ENCODE measurements around the gene TTF2. TPM values are rescaled to one million over a fixed set of nuclear protein-coding genes. Genes with fewer than 3 reads are reported as not detected.

TTF2 gene
- total and polyA plus RNA-seq, 4 donors: 6.8 to 10.7 (median 8.5) TPM

DNA sequence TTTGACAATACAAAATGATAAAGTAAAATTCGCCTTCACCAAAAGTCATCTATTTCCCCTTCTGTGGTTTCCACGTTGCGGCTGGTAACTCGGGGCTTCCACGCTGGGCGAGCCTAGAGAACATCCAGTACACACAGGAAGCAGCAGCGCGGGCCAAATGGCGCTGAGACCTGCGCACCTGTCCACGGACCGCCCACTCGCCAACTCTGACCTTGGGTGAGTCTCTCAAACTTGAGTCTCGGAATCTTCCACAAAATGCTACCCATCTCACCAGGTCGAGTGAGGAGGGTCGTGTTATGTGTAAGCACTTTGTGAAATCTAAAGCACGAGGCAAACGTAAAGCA lies 820 bp upstream of the TTF2 start:
- Histone ChIP-seq H3K9me3 (ENCODE audit: control insufficient read depth, insufficient read depth, low read length) (no peaks in the 10 kb centered on the region), H3K27me3 (ENCODE audit: control insufficient read depth, insufficient read depth, low read length) (no peaks in the 10 kb centered on the region), H3K27ac (ENCODE audit: low read depth, low read length) (peak overlapping the region; percentile 75), H3K36me3 (ENCODE audit: control insufficient read depth, insufficient read depth, low read length) (no peaks in the 10 kb centered on the region), H3K4me1 (ENCODE audit: control insufficient read depth, insufficient read depth, low read length) (peaks cover 10% of the 10 kb centered on the region), H3K4me3 (ENCODE audit: low read depth, low read length) (peak overlapping the region; percentile 70)
- WGBS (ENCODE audit: insufficient coverage): 0% methylated on average over 12 of the region's 18 CpGs
- peak in 1 of 6 donors; percentile 33 for DNase-seq (ENCODE audit: low read depth in 4 of 6, low spot score in 6 of 6)

DNA sequence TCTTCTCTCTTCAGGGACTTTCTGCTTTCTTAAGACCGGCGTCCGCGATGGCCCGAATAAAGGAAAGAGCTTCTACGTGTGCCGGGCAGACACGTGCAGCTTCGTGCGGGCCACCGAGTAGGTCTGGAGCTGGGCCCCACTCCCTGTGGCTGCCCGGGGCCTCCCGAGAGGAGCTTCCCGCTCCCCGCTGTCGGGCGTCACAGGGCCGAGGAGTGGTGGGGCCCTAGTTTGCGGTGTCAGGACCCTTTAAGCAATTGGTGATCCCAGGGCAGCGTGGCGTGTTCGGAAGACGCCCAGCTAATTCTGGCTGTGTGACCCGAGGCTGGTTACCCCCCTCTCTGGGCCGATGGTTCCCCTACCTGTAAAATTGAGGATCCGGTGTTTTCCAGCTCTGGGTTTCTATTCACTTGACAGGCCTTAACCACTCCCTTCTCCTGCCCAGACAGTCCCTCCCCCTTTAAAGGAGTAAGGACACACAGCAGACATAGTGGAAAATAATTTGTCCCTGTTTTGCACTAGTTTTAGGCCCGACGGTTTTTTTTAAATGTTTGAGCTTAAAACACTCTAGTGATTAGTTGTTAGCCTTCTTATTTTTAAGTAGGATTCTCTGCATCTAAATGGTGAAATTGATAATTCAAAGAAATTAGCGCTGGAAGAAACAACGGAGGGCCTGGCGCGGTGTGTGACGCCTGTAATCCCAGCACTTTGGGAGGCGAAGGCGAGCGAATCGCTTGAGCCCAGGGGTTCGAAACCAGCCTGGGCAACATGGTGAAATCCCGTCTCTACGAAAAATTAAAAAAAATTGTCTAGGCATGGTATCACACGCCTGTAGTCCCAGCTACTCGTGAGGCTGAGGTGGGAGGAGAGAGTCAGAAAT lies 553 bp downstream of the TTF2 start:
- Histone ChIP-seq H3K9me3 (ENCODE audit: control insufficient read depth, insufficient read depth, low read length) (no peaks in the 10 kb centered on the region), H3K4me3 (ENCODE audit: low read depth, low read length) (peak overlapping the region; percentile 70), H3K36me3 (ENCODE audit: control insufficient read depth, insufficient read depth, low read length) (no peaks in the 10 kb centered on the region), H3K27ac (ENCODE audit: low read depth, low read length) (peak overlapping the region; percentile 29), H3K27me3 (ENCODE audit: control insufficient read depth, insufficient read depth, low read length) (no peaks in the 10 kb centered on the region), H3K4me1 (ENCODE audit: control insufficient read depth, insufficient read depth, low read length) (peaks cover 10% of the 10 kb centered on the region)
- peak in 1 of 6 donors; percentile 41 for DNase-seq (ENCODE audit: low read depth in 4 of 6, low spot score in 6 of 6)
- WGBS (ENCODE audit: insufficient coverage): 18% methylated on average over 41 of the region's 42 CpGs

DNA sequence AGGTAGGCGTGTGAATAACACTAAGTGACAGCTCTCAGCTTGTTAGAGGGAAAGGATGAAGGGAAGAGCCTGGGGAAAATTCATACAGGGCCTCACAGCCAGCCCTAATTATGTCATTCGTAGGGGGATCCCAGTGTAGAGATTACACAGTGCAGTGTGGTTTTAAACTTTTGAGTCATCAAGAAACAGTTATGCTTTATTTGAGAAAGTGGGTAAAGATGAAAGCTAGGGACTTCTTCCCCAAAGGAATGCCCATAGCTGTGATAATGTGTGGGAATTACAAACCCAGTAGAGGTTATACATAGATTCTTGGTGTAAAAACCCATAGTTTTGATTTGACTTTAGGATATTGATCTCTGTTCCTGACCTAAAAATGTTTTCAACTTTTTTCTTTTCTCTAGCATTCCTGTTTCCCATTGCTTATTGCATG lies 1.9 kb downstream of the TTF2 start:
- Histone ChIP-seq H3K36me3 (ENCODE audit: control insufficient read depth, insufficient read depth, low read length) (no peaks in the 10 kb centered on the region), H3K4me3 (ENCODE audit: low read depth, low read length) (no peak overlapping the region), H3K27me3 (ENCODE audit: control insufficient read depth, insufficient read depth, low read length) (no peaks in the 10 kb centered on the region), H3K9me3 (ENCODE audit: control insufficient read depth, insufficient read depth, low read length) (no peaks in the 10 kb centered on the region), H3K4me1 (ENCODE audit: control insufficient read depth, insufficient read depth, low read length) (peaks cover 10% of the 10 kb centered on the region), H3K27ac (ENCODE audit: low read depth, low read length) (no peak overlapping the region)
- DNase-seq (ENCODE audit: low read depth in 4 of 6, low spot score in 6 of 6): no peak
- 63% methylated on average over 1 of the region's 2 CpGs for WGBS (ENCODE audit: insufficient coverage)

DNA sequence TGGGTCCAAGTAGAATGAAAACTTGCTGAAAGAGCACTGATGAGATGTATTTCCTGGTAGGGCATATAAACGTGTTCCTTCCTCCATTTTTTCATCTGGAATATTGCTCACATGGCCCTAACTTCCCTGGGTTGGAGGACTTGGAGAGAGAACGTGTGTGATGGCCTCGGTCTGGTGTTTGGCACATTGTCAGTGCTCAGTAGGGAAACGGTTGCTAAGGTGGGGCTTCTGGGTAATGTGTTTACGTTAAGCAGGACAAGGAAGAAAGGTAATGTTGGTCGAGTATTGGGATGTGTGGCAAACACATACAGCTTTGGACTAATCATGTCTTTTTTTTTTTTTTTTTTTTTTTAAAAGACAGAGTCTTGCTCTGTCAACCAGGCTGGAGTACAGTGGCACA lies 6.2 kb downstream of the TTF2 start:
- H3K4me3 ChIP-seq (ENCODE audit: low read depth, low read length): no peak overlapping the region
- H3K9me3 ChIP-seq (ENCODE audit: control insufficient read depth, insufficient read depth, low read length): no peaks in the 10 kb centered on the region
- WGBS (ENCODE audit: insufficient coverage): 60% methylated on average over 3 of the region's 6 CpGs

DNA sequence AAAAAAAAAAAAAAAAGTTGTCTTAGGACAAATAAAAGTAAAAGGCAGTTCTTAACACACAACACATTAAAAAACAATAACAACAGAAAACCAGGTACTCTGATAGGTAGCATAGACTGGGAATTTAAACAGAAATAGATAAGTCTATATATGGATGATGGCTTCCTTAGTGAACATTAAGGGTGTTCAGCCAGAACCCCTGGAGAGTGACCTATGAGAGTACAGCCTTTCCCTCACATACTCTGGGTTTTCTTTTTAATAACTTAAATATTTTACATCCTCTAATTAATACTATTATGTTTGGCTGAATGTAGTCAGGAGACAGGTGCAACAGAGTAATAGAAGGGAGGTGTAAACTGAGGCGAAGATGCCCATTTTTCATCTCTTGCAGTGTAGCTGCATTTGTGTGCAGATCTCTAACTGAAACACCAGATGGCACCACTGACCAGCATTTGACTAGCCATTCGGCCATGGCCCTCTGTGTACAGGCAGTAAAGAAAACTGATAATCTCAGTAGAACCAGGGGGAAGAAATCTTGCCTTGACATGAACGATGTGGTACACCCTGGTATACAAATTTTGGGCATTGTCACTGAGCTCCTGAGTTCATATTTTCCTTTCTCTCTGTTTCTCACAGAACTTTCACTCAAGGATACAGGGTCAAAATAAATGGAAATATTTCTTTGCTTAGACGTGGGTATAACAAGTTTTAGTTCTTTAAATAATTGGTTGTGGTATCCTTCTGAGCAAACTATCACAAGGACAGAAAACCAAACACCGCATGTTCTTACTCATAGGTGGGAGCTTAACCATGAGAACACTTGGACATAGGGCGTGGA lies 7.6 kb downstream of the TTF2 start:
- no peak overlapping the region for H3K27ac ChIP-seq (ENCODE audit: low read depth, low read length)
- 20% methylated on average over 1 of the region's 6 CpGs for WGBS (ENCODE audit: insufficient coverage)
- no peaks in the 10 kb centered on the region for H3K4me1 ChIP-seq (ENCODE audit: control insufficient read depth, insufficient read depth, low read length)
- H3K27me3 ChIP-seq (ENCODE audit: control insufficient read depth, insufficient read depth, low read length): no peaks in the 10 kb centered on the region
- H3K4me3 ChIP-seq (ENCODE audit: low read depth, low read length): no peak overlapping the region
- H3K36me3 ChIP-seq (ENCODE audit: control insufficient read depth, insufficient read depth, low read length): no peaks in the 10 kb centered on the region
- H3K9me3 ChIP-seq (ENCODE audit: control insufficient read depth, insufficient read depth, low read length): no peaks in the 10 kb centered on the region
- peak in 3 of 6 donors; percentile 45 to 89 (median 82) for DNase-seq (ENCODE audit: low read depth in 4 of 6, low spot score in 6 of 6)

More for the DNA sequence above, 6.2 kb downstream of the TTF2 start:
- Histone ChIP-seq H3K4me1 (ENCODE audit: control insufficient read depth, insufficient read depth, low read length) (no peaks in the 10 kb centered on the region), H3K27me3 (ENCODE audit: control insufficient read depth, insufficient read depth, low read length) (no peaks in the 10 kb centered on the region), H3K27ac (ENCODE audit: low read depth, low read length) (no peak overlapping the region), H3K36me3 (ENCODE audit: control insufficient read depth, insufficient read depth, low read length) (no peaks in the 10 kb centered on the region)
- no peak for DNase-seq (ENCODE audit: low read depth in 4 of 6, low spot score in 6 of 6)

DNA sequence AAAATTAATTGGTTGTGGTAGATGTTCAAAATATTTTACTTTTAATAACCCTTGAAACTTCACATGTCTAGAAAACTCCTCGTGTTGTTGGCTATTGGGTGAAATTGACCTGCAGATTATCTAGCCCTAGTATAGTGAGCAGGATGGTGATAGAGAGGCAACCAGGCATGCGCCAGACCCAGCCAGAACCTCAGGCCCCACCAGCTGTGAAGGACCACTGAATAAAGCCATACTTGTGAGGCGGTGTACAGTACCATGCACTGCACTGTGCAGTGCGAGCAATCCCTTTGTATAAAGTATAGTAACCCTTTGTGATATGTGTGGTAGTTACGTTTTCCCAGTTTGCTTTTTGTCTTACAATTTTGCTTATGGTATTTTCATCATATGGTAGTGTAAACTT lies 8.5 kb downstream of the TTF2 start:
- Histone ChIP-seq H3K27ac (ENCODE audit: low read depth, low read length) (no peak overlapping the region), H3K9me3 (ENCODE audit: control insufficient read depth, insufficient read depth, low read length) (no peaks in the 10 kb centered on the region), H3K4me1 (ENCODE audit: control insufficient read depth, insufficient read depth, low read length) (no peaks in the 10 kb centered on the region), H3K36me3 (ENCODE audit: control insufficient read depth, insufficient read depth, low read length) (no peaks in the 10 kb centered on the region), H3K4me3 (ENCODE audit: low read depth, low read length) (no peak overlapping the region), H3K27me3 (ENCODE audit: control insufficient read depth, insufficient read depth, low read length) (no peaks in the 10 kb centered on the region)
- WGBS (ENCODE audit: insufficient coverage): 80% methylated on average over 1 of the region's 5 CpGs
- DNase-seq (ENCODE audit: low read depth in 4 of 6, low spot score in 6 of 6): peak in 2 of 6 donors; percentile 60 to 68

DNA sequence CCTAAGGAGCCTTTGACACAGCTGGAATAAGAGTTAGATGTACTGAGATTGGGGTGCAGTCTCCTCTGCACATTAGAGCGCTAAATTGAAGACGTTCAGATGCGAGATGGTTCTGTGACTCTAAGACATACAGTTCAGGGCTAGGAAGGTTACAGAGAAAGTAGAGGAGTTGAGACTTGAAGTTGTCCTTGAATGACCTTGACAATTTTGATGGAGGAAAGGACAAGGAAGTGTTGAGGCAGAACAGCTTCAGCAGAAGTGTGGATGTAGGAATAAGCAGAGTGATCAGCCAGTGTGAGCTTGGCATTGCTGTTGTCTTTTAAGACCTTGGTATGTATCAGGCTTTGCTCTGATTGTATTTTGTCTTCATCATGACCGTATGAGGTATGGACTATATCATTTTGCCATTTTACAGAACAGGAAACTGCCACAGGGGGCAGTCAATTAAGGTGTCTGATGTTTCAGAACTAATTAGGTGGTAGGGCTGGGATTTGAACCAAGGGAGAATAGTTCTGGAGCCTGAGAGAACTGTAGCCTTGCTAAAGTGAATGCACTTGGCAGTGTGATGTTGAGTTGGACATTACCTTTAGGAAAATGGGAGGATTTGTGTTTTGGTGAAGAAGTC lies 9.2 kb downstream of the TTF2 start:
- H3K9me3 ChIP-seq (ENCODE audit: control insufficient read depth, insufficient read depth, low read length): no peaks in the 10 kb centered on the region
- no peak overlapping the region for H3K27ac ChIP-seq (ENCODE audit: low read depth, low read length)
- H3K4me1 ChIP-seq (ENCODE audit: control insufficient read depth, insufficient read depth, low read length): no peaks in the 10 kb centered on the region
- 86% methylated on average over 3 of the region's 4 CpGs for WGBS (ENCODE audit: insufficient coverage)
- no peaks in the 10 kb centered on the region for H3K36me3 ChIP-seq (ENCODE audit: control insufficient read depth, insufficient read depth, low read length)
- H3K4me3 ChIP-seq (ENCODE audit: low read depth, low read length): no peak overlapping the region
- no peak for DNase-seq (ENCODE audit: low read depth in 4 of 6, low spot score in 6 of 6)
- no peaks in the 10 kb centered on the region for H3K27me3 ChIP-seq (ENCODE audit: control insufficient read depth, insufficient read depth, low read length)

DNA sequence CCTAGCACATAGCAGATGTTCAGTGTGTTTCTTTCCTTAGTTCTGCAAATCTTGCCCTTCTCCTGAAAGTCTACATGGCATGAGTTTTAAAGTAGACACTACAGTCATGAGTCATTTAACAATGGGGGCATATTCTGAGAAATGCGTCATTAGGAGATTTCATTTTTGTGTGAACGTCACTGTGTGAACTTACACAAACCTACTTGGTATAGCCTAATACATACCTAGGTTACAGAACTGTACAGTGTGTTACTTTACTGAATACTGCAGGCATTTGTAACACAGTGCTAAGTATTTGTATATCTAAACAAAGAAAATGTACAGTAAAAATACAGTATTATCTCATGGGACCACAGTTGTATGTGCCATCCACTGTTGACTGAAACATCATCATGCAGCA lies 10.0 kb downstream of the TTF2 start:
- Histone ChIP-seq H3K9me3 (ENCODE audit: control insufficient read depth, insufficient read depth, low read length) (no peaks in the 10 kb centered on the region), H3K4me1 (ENCODE audit: control insufficient read depth, insufficient read depth, low read length) (no peaks in the 10 kb centered on the region), H3K4me3 (ENCODE audit: low read depth, low read length) (no peak overlapping the region), H3K27me3 (ENCODE audit: control insufficient read depth, insufficient read depth, low read length) (no peaks in the 10 kb centered on the region), H3K27ac (ENCODE audit: low read depth, low read length) (no peak overlapping the region), H3K36me3 (ENCODE audit: control insufficient read depth, insufficient read depth, low read length) (no peaks in the 10 kb centered on the region)
- no CpG with 5 or more reads among the region's 2 CpGs for WGBS (ENCODE audit: insufficient coverage)
- DNase-seq (ENCODE audit: low read depth in 4 of 6, low spot score in 6 of 6): no peak

DNA sequence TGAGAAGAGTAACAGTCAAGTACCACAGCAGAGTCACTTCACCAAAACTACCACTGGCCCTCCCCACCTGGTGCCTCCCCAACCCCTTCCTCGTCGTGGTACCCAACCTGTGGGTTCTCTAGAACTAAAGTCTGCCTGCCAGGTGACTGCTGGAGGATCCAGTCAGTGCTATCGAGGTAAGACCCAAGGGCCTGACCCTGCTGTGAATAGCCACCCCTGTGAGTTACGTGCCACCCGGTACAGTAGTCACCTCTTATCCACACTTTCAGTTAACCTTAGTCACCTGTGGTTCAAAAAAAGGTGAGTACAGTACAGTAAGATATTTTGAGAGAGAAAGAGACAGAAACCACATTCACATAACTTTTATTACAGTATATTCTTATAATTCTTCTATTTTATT lies 16.5 kb downstream of the TTF2 start:
- H3K27ac ChIP-seq (ENCODE audit: low read depth, low read length): no peak overlapping the region
- H3K27me3 ChIP-seq (ENCODE audit: control insufficient read depth, insufficient read depth, low read length): no peaks in the 10 kb centered on the region
- DNase-seq (ENCODE audit: low read depth in 4 of 6, low spot score in 6 of 6): no peak
- H3K36me3 ChIP-seq (ENCODE audit: control insufficient read depth, insufficient read depth, low read length): peaks cover 4% of the 10 kb centered on the region
- no peak overlapping the region for H3K4me3 ChIP-seq (ENCODE audit: low read depth, low read length)
- WGBS (ENCODE audit: insufficient coverage): 100% methylated on average over 3 of the region's 5 CpGs
- no peaks in the 10 kb centered on the region for H3K9me3 ChIP-seq (ENCODE audit: control insufficient read depth, insufficient read depth, low read length)
- no peaks in the 10 kb centered on the region for H3K4me1 ChIP-seq (ENCODE audit: control insufficient read depth, insufficient read depth, low read length)
